HepG2 (cell line): ENCODE measurements around the gene PMVK. TPM values are rescaled to one million over a fixed set of nuclear protein-coding genes. Genes with fewer than 3 reads are reported as not detected.

Source experiments
- ATAC-seq: fragments of 200-7000 bp; cut with Tn5 transposase; 3 replicates; pipeline ENCODE4 v1.9.1; 2020; ENCODE audit warnings: mild to moderate bottlenecking, moderate library complexity
- BruUV-seq: library from RNA; stranded (reverse); fragments of 400-500 nt; replicated peaks from 2 replicates; lab custom pipeline; 2021; lab: Mats Ljungman, UMichigan
- CTCF ChIA-PET: fragments of 300-600 bp; formaldehyde crosslinking; extraction: SDS; loops from one replicate; lab custom pipeline; 2021; ENCODE audit warnings: low total read pairs, inconsistent platforms, low intra/inter-chr PET ratio; lab: Yijun Ruan, JAX
- POLR2A ChIA-PET: fragments of 350-600 bp; sonication (Branson Sonifier 250); formaldehyde crosslinking; loops from one replicate; lab custom pipeline; 2020; ENCODE audit warnings: antibody characterized with exemption, inconsistent platforms; lab: Yijun Ruan, JAX
- DNase-seq: peaks from one replicate; pipeline ENCODE4 v3.0.0-alpha.2; 2015; ENCODE audit warnings: low spot score
- FAIRE-seq: peaks from 3 replicates; lab custom pipeline; 2011; peaks lifted over from hg19 to GRCh38; lab: Jason Lieb, UNC
- H2AFZ ChIP-seq: one replicate; pipeline ENCODE4 v1.6.1; 2011; ENCODE audit warnings: low read length, inconsistent platforms
- H3K27ac ChIP-seq: fragments of 300-600 bp; 3 replicates; pipeline ENCODE4 v1.8.0; 2011; ENCODE audit warnings: mixed run types, mild to moderate bottlenecking, mixed read lengths, low read length, inconsistent platforms; ENCODE audit not compliant: insufficient read depth; ENCODE audit errors: extremely low read length
- H3K27me3 ChIP-seq, 2 experiments: fragments of 200-600 bp in 1 of 2; 2 replicates in 1 of 2; 3 replicates in 1 of 2; pipeline versions ENCODE4 v1.6.0 to v1.8.0; 2011; ENCODE audit warnings: low read length in 2 of 2, mild to moderate bottlenecking in 2 of 2, moderate library complexity in 2 of 2, inconsistent platforms in 1 of 2; ENCODE audit not compliant: insufficient read depth in 2 of 2, control insufficient read depth in 1 of 2
- H3K36me3 ChIP-seq, 2 experiments: fragments of 200-600 bp in 1 of 2; replicated peaks in 1 of 2; 2 replicates in 1 of 2; 3 replicates in 1 of 2; pipeline versions ENCODE4 v1.5.1 to v1.8.0; 2011; ENCODE audit warnings: low read length in 2 of 2, inconsistent platforms in 1 of 2; ENCODE audit not compliant: insufficient read depth in 2 of 2, control insufficient read depth in 1 of 2
- H3K4me1 ChIP-seq: 2 replicates; pipeline ENCODE4 v1.5.1; 2012; ENCODE audit warnings: low read length, inconsistent platforms; ENCODE audit not compliant: insufficient read depth
- H3K4me2 ChIP-seq: 2 replicates; pipeline ENCODE4 v1.6.0; 2011; ENCODE audit warnings: low read depth, low read length, inconsistent platforms
- H3K4me3 ChIP-seq, 3 experiments: fragments of 200-600 bp in 1 of 3; sonication (generic), shearing (Covaris generic) in 1 of 3; replicated peaks in 1 of 3; 2 replicates each; pipeline ENCODE4 v1.5.1; 2011 to 2016; ENCODE audit warnings: low read length in 3 of 3, inconsistent platforms in 2 of 3, low read depth in 2 of 3, mild to moderate bottlenecking in 2 of 3, control low read depth in 1 of 3, mixed read lengths in 1 of 3; ENCODE audit not compliant: insufficient read depth in 1 of 3
- H3K79me2 ChIP-seq: one replicate; pipeline ENCODE4 v1.6.1; 2011; ENCODE audit warnings: low read length, inconsistent platforms; ENCODE audit not compliant: insufficient read depth
- H3K9ac ChIP-seq: 2 replicates; pipeline ENCODE4 v1.6.0; 2011; ENCODE audit warnings: mild to moderate bottlenecking, low read depth, low read length, inconsistent platforms; ENCODE audit not compliant: insufficient read depth
- H3K9me3 ChIP-seq: 2 replicates; pipeline ENCODE4 v1.5.1; 2012; ENCODE audit warnings: mild to moderate bottlenecking, low read length
- H4K20me1 ChIP-seq: 2 replicates; pipeline ENCODE4 v1.6.0; 2011; ENCODE audit warnings: inconsistent platforms, mild to moderate bottlenecking, low read length, moderate library complexity; ENCODE audit not compliant: insufficient read depth
- CEBPG ChIP-seq: IDR thresholded peaks from 2 replicates; pipeline ENCODE4 v1.6.1; 2016
- DMAP1 ChIP-seq: IDR thresholded peaks from 2 replicates; pipeline ENCODE4 v1.6.1; 2016
- KLF6 ChIP-seq: IDR thresholded peaks from 2 replicates; pipeline ENCODE4 v1.8.0; 2016; ENCODE audit warnings: missing biosample characterization, missing genetic modification reagents
- ZKSCAN1 ChIP-seq: fragments of 150-350 bp; IDR thresholded peaks from 2 replicates; pipeline ENCODE4 v1.6.1; 2014; ENCODE audit warnings: low read length
- ZNF329 ChIP-seq: sonication (generic); formaldehyde crosslinking; IDR thresholded peaks from 2 replicates; pipeline ENCODE4 v1.9.0; 2021; ENCODE audit warnings: low read depth, mild to moderate bottlenecking, missing genetic modification reagents
- ZNF350 ChIP-seq: sonication (generic); formaldehyde crosslinking; IDR thresholded peaks from 2 replicates; pipeline ENCODE4 v1.4.0; 2020; ENCODE audit warnings: mild to moderate bottlenecking, low read depth, missing genetic modification reagents, borderline replicate concordance
- ZNF501 ChIP-seq: sonication (generic); formaldehyde crosslinking; IDR thresholded peaks from 2 replicates; pipeline ENCODE4 v1.5.1; 2020; ENCODE audit warnings: mild to moderate bottlenecking, moderate library complexity, missing genetic modification reagents
- ZNF775 ChIP-seq: sonication (generic); formaldehyde crosslinking; IDR thresholded peaks from 2 replicates; pipeline ENCODE4 v1.4.0; 2020; ENCODE audit warnings: missing genetic modification reagents, mild to moderate bottlenecking, moderate library complexity, borderline replicate concordance
- ZSCAN31 ChIP-seq: sonication (generic); formaldehyde crosslinking; IDR thresholded peaks from 2 replicates; pipeline ENCODE4 v1.5.0; 2020; ENCODE audit warnings: low read depth, mild to moderate bottlenecking, missing genetic modification reagents
- WGBS: methylation state at CpG from one replicate; pipeline ENCODE4 v1.1.6; 2017; ENCODE audit warnings: low lambda C conversion rate; 5-methylcytosine and 5-hydroxymethylcytosine counted together
- in situ Hi-C: cut with HindIII; loops from 2 replicates; pipeline ENCODE4 v1.10.0; 2017; ENCODE audit warnings: low pct_unique_long_range_greater_than_20kb; ENCODE audit not compliant: extremely low pct_ligation_motif_present
- intact Hi-C: fragments of 100-400 bp; cut with micrococcal nuclease; formaldehyde crosslinking; loops from one replicate; pipeline ENCODE4 v1.10.0; 2022; ENCODE audit not compliant: unreplicated experiment
- polyA plus RNA-seq, 8 experiments: library from polyadenylated mRNA; depleted of rRNA in 3 of 8; stranded (reverse) in 7 of 8; unstranded in 1 of 8; fragments of >200 nt; fragmentation: Illumina TruSeq in 4 of 8; extraction: Trizol in 4 of 8; gene quantifications; 2 replicates each; pipeline versions ENCODE4 v1.2.1 to v1.2.3, GENCODE V29; 2011 to 2016; ENCODE audit warnings: low read depth in 4 of 8, missing spikeins in 1 of 8, mixed read lengths in 1 of 8; ENCODE audit not compliant: insufficient read depth in 1 of 8
- total RNA-seq, 5 experiments: library from RNA; depleted of rRNA; stranded (reverse); fragments of >200 nt; fragmentation: Illumina TruSeq; extraction: Trizol; gene quantifications; 2 replicates each; pipeline ENCODE4 v1.2.3, GENCODE V29; 2016; ENCODE audit warnings: low read depth in 1 of 5
- TF ChIP-seq, protein P1 (sequence below): sonication (generic); formaldehyde crosslinking; IDR thresholded peaks from 2 replicates; pipeline ENCODE4 v1.8.1; 2023; ENCODE audit warnings: mild to moderate bottlenecking, inconsistent platforms, moderate library complexity, missing genetic modification reagents, borderline replicate concordance
- TF ChIP-seq, protein P2 (sequence below): sonication (generic); formaldehyde crosslinking; IDR thresholded peaks from 2 replicates; pipeline ENCODE4 v1.9.0; 2021; ENCODE audit warnings: missing genetic modification reagents, borderline replicate concordance
- TF ChIP-seq, protein P3 (sequence below): sonication (generic); formaldehyde crosslinking; IDR thresholded peaks from 2 replicates; pipeline ENCODE4 v1.4.0; 2020; ENCODE audit warnings: missing genetic modification reagents
- TF ChIP-seq, protein P4 (sequence below): IDR thresholded peaks from 2 replicates; pipeline ENCODE4 v1.6.1; 2016
- TF ChIP-seq, protein P5 (sequence below): sonication (generic); formaldehyde crosslinking; IDR thresholded peaks from 2 replicates; pipeline ENCODE4 v1.5.0; 2020; ENCODE audit warnings: missing genetic modification reagents, mild to moderate bottlenecking, borderline replicate concordance

PMVK gene
- total and polyA plus RNA-seq, 2 of the 13 experiments (the other 11 are each of a cell fraction or from before 2014, with no cell fraction given) = 3.9 to 12.6 TPM

DNA sequence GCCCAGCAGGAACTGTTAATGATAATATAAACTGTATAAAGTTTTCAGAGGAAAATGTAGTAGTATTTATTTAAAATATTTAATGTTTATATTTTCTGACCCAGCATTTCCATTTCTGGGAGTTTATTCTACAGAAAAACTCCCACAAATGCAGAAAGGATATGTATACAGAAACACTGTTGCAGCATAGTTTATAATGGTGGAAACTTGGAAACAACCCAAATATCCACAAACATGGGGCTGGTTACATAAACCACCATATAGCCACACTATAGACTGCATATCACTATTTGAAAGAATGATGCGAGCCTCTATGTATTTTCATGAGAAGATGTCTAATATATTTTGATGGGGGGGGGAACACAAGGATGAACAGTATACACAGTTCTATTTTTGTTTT lies 34.9 kb downstream of the PMVK start (continued):
- TF ChIP-seq, protein P1, sequence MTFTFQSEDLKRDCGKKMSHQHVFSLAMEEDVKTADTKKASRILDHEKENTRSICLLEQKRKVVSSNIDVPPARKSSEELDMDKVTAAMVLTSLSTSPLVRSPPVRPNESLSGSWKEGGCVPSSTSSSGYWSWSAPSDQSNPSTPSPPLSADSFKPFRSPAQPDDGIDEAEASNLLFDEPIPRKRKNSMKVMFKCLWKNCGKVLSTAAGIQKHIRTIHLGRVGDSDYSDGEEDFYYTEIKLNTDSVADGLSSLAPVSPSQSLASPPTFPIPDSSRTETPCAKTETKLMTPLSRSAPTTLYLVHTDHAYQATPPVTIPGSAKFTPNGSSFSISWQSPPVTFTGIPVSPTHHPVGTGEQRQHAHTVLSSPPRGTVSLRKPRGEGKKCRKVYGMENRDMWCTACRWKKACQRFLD (CRISPR knock-in tag) = no peak
- TF ChIP-seq CEBPG (CRISPR knock-in tag) (no peak), DMAP1 (CRISPR knock-in tag) (no peak), ZNF350 (no peak), ZNF775 (CRISPR knock-in tag) (no peak)
- TF ChIP-seq, protein P2, sequence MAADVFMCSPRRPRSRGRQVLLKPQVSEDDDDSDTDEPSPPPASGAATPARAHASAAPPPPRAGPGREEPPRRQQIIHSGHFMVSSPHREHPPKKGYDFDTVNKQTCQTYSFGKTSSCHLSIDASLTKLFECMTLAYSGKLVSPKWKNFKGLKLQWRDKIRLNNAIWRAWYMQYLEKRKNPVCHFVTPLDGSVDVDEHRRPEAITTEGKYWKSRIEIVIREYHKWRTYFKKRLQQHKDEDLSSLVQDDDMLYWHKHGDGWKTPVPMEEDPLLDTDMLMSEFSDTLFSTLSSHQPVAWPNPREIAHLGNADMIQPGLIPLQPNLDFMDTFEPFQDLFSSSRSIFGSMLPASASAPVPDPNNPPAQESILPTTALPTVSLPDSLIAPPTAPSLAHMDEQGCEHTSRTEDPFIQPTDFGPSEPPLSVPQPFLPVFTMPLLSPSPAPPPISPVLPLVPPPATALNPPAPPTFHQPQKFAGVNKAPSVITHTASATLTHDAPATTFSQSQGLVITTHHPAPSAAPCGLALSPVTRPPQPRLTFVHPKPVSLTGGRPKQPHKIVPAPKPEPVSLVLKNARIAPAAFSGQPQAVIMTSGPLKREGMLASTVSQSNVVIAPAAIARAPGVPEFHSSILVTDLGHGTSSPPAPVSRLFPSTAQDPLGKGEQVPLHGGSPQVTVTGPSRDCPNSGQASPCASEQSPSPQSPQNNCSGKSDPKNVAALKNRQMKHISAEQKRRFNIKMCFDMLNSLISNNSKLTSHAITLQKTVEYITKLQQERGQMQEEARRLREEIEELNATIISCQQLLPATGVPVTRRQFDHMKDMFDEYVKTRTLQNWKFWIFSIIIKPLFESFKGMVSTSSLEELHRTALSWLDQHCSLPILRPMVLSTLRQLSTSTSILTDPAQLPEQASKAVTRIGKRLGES = no peak

DNA sequence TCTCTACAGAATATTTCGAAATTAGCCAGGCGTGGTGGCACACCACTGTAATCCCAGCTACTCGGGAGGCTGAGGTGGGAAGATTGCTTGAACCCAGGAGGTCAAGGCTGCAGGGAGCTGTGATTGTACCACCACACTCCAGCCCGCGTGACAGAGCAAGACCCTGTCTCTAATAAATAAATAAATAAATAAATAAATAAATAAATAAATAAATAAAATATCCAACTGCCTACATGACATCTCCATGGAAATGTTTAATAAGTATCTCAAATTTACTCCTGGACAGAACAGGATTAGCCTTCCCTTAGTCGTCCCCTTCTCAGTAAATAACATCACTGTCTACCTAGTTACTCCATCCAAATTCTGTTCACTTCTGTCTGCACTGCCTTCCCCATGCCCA lies 37.5 kb downstream of the PMVK start:
- H4K20me1 ChIP-seq = no peaks in the 10 kb centered on the region
- POLR2A ChIA-PET = no interaction called here
- in situ Hi-C loops = no loop called here
- no peak for TF ChIP-seq ZNF501 (CRISPR knock-in tag)
- TF ChIP-seq KLF6 (CRISPR knock-in tag) = no peak
- TF ChIP-seq ZKSCAN1 = no peak
- TF ChIP-seq, protein P3, sequence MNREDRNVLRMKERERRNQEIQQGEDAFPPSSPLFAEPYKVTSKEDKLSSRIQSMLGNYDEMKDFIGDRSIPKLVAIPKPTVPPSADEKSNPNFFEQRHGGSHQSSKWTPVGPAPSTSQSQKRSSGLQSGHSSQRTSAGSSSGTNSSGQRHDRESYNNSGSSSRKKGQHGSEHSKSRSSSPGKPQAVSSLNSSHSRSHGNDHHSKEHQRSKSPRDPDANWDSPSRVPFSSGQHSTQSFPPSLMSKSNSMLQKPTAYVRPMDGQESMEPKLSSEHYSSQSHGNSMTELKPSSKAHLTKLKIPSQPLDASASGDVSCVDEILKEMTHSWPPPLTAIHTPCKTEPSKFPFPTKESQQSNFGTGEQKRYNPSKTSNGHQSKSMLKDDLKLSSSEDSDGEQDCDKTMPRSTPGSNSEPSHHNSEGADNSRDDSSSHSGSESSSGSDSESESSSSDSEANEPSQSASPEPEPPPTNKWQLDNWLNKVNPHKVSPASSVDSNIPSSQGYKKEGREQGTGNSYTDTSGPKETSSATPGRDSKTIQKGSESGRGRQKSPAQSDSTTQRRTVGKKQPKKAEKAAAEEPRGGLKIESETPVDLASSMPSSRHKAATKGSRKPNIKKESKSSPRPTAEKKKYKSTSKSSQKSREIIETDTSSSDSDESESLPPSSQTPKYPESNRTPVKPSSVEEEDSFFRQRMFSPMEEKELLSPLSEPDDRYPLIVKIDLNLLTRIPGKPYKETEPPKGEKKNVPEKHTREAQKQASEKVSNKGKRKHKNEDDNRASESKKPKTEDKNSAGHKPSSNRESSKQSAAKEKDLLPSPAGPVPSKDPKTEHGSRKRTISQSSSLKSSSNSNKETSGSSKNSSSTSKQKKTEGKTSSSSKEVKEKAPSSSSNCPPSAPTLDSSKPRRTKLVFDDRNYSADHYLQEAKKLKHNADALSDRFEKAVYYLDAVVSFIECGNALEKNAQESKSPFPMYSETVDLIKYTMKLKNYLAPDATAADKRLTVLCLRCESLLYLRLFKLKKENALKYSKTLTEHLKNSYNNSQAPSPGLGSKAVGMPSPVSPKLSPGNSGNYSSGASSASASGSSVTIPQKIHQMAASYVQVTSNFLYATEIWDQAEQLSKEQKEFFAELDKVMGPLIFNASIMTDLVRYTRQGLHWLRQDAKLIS (CRISPR knock-in tag) = no peak
- TF ChIP-seq ZNF329 = no peak
- TF ChIP-seq ZSCAN31 = no peak
- TF ChIP-seq, protein P4, sequence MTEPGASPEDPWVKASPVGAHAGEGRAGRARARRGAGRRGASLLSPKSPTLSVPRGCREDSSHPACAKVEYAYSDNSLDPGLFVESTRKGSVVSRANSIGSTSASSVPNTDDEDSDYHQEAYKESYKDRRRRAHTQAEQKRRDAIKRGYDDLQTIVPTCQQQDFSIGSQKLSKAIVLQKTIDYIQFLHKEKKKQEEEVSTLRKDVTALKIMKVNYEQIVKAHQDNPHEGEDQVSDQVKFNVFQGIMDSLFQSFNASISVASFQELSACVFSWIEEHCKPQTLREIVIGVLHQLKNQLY (CRISPR knock-in tag) = no peak
- TF ChIP-seq, protein P5, sequence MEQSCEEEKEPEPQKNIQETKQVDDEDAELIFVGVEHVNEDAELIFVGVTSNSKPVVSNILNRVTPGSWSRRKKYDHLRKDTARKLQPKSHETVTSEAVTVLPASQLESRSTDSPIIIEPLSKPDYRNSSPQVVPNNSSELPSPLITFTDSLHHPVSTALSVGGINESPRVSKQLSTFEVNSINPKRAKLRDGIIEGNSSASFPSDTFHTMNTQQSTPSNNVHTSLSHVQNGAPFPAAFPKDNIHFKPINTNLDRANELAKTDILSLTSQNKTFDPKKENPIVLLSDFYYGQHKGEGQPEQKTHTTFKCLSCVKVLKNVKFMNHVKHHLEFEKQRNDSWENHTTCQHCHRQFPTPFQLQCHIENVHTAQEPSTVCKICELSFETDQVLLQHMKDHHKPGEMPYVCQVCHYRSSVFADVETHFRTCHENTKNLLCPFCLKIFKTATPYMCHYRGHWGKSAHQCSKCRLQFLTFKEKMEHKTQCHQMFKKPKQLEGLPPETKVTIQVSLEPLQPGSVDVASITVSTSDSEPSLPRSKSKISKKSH = no peak

More for the DNA sequence above, 37.5 kb downstream of the PMVK start:
- no peak overlapping the region for H3K4me3 ChIP-seq
- no peak overlapping the region for H3K4me2 ChIP-seq
- no peak overlapping the region for H3K9ac ChIP-seq
- no TSS peak for BruUV-seq
- no peak overlapping the region for H3K27ac ChIP-seq
- H2AFZ ChIP-seq = no peak overlapping the region
- H3K79me2 ChIP-seq = no peaks in the 10 kb centered on the region
- H3K36me3 ChIP-seq = no peaks in the 10 kb centered on the region
- CTCF ChIA-PET = no interaction called here
- 0 out of 5 replicates have a peak, but pooled peaks cover 0 to 15% of the 10 kb centered on the region in 2 experiments for H3K27me3 ChIP-seq
- no peaks in the 10 kb centered on the region for H3K4me1 ChIP-seq
- 66% methylated on average over 6 of the region's 6 CpGs for WGBS
- ATAC-seq (no peak), DNase-seq (no peak), FAIRE-seq (no peak)
- intact Hi-C loops = no loop called here
- H3K9me3 ChIP-seq = no peaks in the 10 kb centered on the region
